SH-SY5Y (cell line): Measurements from ENCODE around the gene PCNA.

Experiments used
- GATA2 ChIP-seq: IDR thresholded peaks from 2 replicates; pipeline ENCODE4 v1.6.1; 2011; ENCODE audit warnings: mild to moderate bottlenecking, low read depth, low read length
- GATA3 ChIP-seq: IDR thresholded peaks from 2 replicates; pipeline ENCODE4 v1.6.1; 2011; ENCODE audit warnings: low read depth, mild to moderate bottlenecking, low read length, moderate library complexity

DNA sequence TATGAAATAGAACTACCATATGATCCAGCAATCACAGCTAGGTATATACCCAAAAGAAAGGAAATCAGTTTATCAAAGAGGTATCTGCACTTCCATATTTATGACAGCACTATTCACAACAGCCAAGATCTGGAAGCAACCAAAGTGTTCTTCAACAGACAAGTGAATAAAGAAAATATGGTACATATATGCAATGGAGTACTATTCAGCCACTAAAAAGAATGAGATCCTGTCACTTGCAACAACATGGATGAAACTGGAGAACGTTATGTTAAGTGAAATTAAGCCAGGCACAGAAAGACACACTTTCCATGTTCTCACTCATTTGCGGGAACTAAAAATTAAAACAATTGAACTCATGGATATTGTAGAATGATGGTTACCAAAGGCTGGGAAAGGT, 15.3 kb downstream of the PCNA start:
- TF ChIP-seq GATA3 (no peak), GATA2 (no peak)
